Uterus (tissue), 4 donors: ENCODE measurements around the gene MGAM2. TPM values are rescaled to one million over a fixed set of nuclear protein-coding genes. Genes with fewer than 3 reads are reported as not detected.

ENCODE experiments used
- DNase-seq, 2 donors: peaks; one replicate each; pipeline ENCODE4 v3.0.0-alpha.2; 2019 to 2020
- H3K27ac ChIP-seq, 2 donors: fragments of 200-600 bp; sonication (generic); 1 replicate in 1 of 2; 2 replicates in 1 of 2; pipeline ENCODE4 v1.5.1; 2016 to 2018
- H3K27me3 ChIP-seq, 2 donors: fragments of 200-600 bp; sonication (generic); one replicate each; pipeline ENCODE4 v1.5.1; 2018 to 2019; ENCODE audit warnings: control low read depth in 1 of 2
- H3K36me3 ChIP-seq, 2 donors: fragments of 200-600 bp; sonication (generic); one replicate each; pipeline ENCODE4 v1.5.1; 2019; ENCODE audit warnings: control low read depth in 1 of 2
- H3K4me1 ChIP-seq, 2 donors: fragments of 200-600 bp; sonication (generic); one replicate each; pipeline ENCODE4 v1.5.1; 2018 to 2019; ENCODE audit warnings: control low read depth in 1 of 2
- H3K4me3 ChIP-seq, 2 donors: fragments of 200-600 bp; sonication (generic); 1 replicate in 1 of 2; 2 replicates in 1 of 2; pipeline ENCODE4 v1.5.1; 2018 to 2019; ENCODE audit warnings: mild to moderate bottlenecking in 1 of 2
- H3K9me3 ChIP-seq, 2 donors: fragments of 200-600 bp; sonication (generic); one replicate each; pipeline ENCODE4 v1.5.1; 2019; ENCODE audit warnings: control low read depth in 1 of 2
- POLR2A ChIP-seq, 2 donors: fragments of 450-650 bp; IDR thresholded peaks; one replicate each; pipeline ENCODE4 v1.6.1; 2016; ENCODE audit warnings: antibody characterized with exemption in 2 of 2, mild to moderate bottlenecking in 1 of 2, moderate library complexity in 1 of 2
- intact Hi-C: fragments of 100-400 bp; cut with DNase I; formaldehyde crosslinking; loops from one replicate; pipeline ENCODE4 v1.15.1; 2023; ENCODE audit warnings: low total_unique reads
- total RNA-seq, 4 donors: library from RNA; depleted of rRNA in 3 of 4; stranded (reverse); fragments of >200 nt in 3 of 4; gene quantifications; one replicate each; pipeline versions ENCODE4 v1.1.0 to v1.2.4, GENCODE V29; 2014 to 2023
- TF ChIP-seq, protein P1 (sequence below), 4 experiments: fragments of 200-600 bp in 2 of 4; fragments of 450-650 bp in 2 of 4; sonication (generic) in 2 of 4; IDR thresholded peaks; one replicate each; pipeline ENCODE4 v1.5.1; 2016 to 2019; ENCODE audit warnings: antibody characterized with exemption in 4 of 4, mild to moderate bottlenecking in 2 of 4, moderate library complexity in 1 of 4
- donor health status: DM: yes; HTN: yes; CAD: no.

MGAM2 gene
- total RNA-seq, 4 donors from 2014 or later, result under 0.01 to 0.12 (median 0.07) TPM; not detected in 1

- intact Hi-C loops, result no loop called here
- TF ChIP-seq, protein P1, sequence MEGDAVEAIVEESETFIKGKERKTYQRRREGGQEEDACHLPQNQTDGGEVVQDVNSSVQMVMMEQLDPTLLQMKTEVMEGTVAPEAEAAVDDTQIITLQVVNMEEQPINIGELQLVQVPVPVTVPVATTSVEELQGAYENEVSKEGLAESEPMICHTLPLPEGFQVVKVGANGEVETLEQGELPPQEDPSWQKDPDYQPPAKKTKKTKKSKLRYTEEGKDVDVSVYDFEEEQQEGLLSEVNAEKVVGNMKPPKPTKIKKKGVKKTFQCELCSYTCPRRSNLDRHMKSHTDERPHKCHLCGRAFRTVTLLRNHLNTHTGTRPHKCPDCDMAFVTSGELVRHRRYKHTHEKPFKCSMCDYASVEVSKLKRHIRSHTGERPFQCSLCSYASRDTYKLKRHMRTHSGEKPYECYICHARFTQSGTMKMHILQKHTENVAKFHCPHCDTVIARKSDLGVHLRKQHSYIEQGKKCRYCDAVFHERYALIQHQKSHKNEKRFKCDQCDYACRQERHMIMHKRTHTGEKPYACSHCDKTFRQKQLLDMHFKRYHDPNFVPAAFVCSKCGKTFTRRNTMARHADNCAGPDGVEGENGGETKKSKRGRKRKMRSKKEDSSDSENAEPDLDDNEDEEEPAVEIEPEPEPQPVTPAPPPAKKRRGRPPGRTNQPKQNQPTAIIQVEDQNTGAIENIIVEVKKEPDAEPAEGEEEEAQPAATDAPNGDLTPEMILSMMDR (IDR thresholded peaks at IDR 0.05), result no peak
- TF ChIP-seq POLR2A (IDR thresholded peaks at IDR 0.05), result no peak
- H3K4me3 ChIP-seq, result no peak overlapping the region
- H3K27ac ChIP-seq, result no peak overlapping the region
- DNase-seq, result no peak
- no peaks in the 10 kb centered on the region for H3K36me3 ChIP-seq
- H3K4me1 ChIP-seq, result no peaks in the 10 kb centered on the region
- H3K27me3 ChIP-seq, result no peaks in the 10 kb centered on the region
- H3K9me3 ChIP-seq, result no peaks in the 10 kb centered on the region
Measured at GRCh38 chr7:142181211-142181610, 69.7 kb downstream of the MGAM2 start.

GRCh38 chr7:142181966-142182365, 70.4 kb downstream of the MGAM2 start:
- Histone ChIP-seq H3K9me3 (no peaks in the 10 kb centered on the region), H3K4me3 (no peak overlapping the region), H3K27me3 (no peaks in the 10 kb centered on the region), H3K27ac (no peak overlapping the region), H3K4me1 (no peaks in the 10 kb centered on the region), H3K36me3 (no peaks in the 10 kb centered on the region)
- no peak for TF ChIP-seq POLR2A (IDR thresholded peaks at IDR 0.05)
- TF ChIP-seq, protein P1 (IDR thresholded peaks at IDR 0.05), result no peak
- DNase-seq, result no peak
- intact Hi-C loops, result no loop called here

DNA sequence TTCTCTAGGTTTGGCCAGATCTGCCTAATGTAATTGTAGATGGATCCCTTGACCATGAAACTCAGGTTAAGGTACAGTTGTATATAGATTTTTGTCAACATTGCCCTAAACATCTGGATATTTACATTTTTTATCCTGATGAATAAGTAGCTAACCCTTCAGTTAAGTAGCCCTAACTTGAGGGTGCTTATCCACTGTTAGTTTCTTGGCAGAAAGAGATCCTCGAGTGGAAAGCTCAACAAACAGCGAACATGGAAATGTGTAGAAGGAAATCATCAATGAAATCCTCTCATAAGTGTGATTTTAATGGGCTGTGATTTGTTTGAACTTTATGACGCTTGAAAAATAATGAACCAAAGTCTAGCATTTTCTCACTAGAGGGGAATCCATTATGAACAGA, 73.6 kb downstream of the MGAM2 start:
- Histone ChIP-seq H3K27me3 (no peaks in the 10 kb centered on the region), H3K9me3 (no peaks in the 10 kb centered on the region), H3K4me3 (no peak overlapping the region), H3K36me3 (no peaks in the 10 kb centered on the region), H3K27ac (no peak overlapping the region), H3K4me1 (no peaks in the 10 kb centered on the region)
- TF ChIP-seq POLR2A (IDR thresholded peaks at IDR 0.05), result no peak
- TF ChIP-seq, protein P1 (IDR thresholded peaks at IDR 0.05), result no peak
- no peak for DNase-seq
- intact Hi-C loops, result no loop called here

DNA sequence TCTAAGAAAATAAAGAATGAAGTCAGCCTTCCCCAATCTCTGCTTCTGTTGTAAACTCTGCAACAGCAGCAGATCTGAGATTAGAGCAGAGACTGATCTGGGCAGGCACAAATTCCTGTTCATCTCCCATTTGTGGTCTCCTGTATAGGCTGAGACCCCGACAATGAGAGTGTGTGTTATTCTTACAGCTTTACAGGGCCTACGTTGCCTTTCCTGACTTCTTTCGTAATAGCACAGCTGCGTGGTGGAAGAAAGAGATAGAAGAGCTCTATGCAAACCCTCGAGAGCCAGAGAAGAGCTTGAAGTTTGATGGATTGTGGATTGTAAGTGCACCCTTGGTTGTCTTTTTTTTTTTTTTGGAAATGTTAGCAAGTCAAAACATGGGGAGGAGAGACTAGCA, 74.3 kb downstream of the MGAM2 start:
- Histone ChIP-seq H3K36me3 (no peaks in the 10 kb centered on the region), H3K27ac (no peak overlapping the region), H3K27me3 (no peaks in the 10 kb centered on the region), H3K4me1 (no peaks in the 10 kb centered on the region), H3K4me3 (no peak overlapping the region), H3K9me3 (no peaks in the 10 kb centered on the region)
- no peak for DNase-seq
- intact Hi-C loops, result no loop called here
- TF ChIP-seq, protein P1 (IDR thresholded peaks at IDR 0.05), result no peak
- no peak for TF ChIP-seq POLR2A (IDR thresholded peaks at IDR 0.05)

GRCh38 chr7:142188154-142188553, 76.6 kb downstream of the MGAM2 start:
- Histone ChIP-seq H3K4me3 (no peak overlapping the region), H3K9me3 (no peaks in the 10 kb centered on the region), H3K36me3 (no peaks in the 10 kb centered on the region), H3K27me3 (no peaks in the 10 kb centered on the region), H3K4me1 (no peaks in the 10 kb centered on the region), H3K27ac (no peak overlapping the region)
- DNase-seq, result no peak
- intact Hi-C loops, result no loop called here
- TF ChIP-seq, protein P1 (IDR thresholded peaks at IDR 0.05), result no peak
- no peak for TF ChIP-seq POLR2A (IDR thresholded peaks at IDR 0.05)
